A673 (cell line): Measurements from ENCODE around the gene CLSTN3. TPM values are rescaled to one million over a fixed set of nuclear protein-coding genes. Genes with fewer than 3 reads are reported as not detected.

Experiments
- BruUV-seq: library from RNA; stranded (reverse); fragments of 400-500 nt; replicated peaks from 2 replicates; lab custom pipeline; 2021; lab: Mats Ljungman, UMichigan
- CTCF ChIA-PET: fragments of 300-600 bp; sonication (Branson Sonifier 250); formaldehyde crosslinking; loops from one replicate; lab custom pipeline; 2022; ENCODE audit warnings: antibody characterized with exemption; lab: Charles Lee
- POLR2A ChIA-PET: fragments of 300-600 bp; sonication (Branson Sonifier 250); formaldehyde crosslinking; loops from one replicate; lab custom pipeline; 2022; ENCODE audit warnings: antibody characterized with exemption; ENCODE audit not compliant: low non-redundant PET; lab: Charles Lee
- DNase-seq: peaks from one replicate; pipeline ENCODE4 v3.0.0-alpha.2; 2015; ENCODE audit warnings: low spot score
- H3K27ac ChIP-seq: fragments of 200-600 bp; sonication (generic); 2 replicates; pipeline ENCODE4 v1.5.1; 2016; ENCODE audit warnings: mixed run types, low read depth, mild to moderate bottlenecking, mixed read lengths, antibody characterized with exemption, low read length; ENCODE audit not compliant: poor library complexity, severe bottlenecking
- H3K27me3 ChIP-seq: fragments of 200-600 bp; sonication (generic); replicated peaks from 2 replicates; pipeline ENCODE4 v1.6.1; 2017; ENCODE audit warnings: mixed run types, low read depth, mild to moderate bottlenecking, mixed read lengths, antibody characterized with exemption, low read length; ENCODE audit not compliant: insufficient read depth, poor library complexity
- H3K36me3 ChIP-seq: fragments of 200-600 bp; sonication (generic); 2 replicates; pipeline ENCODE4 v1.6.1; 2016; ENCODE audit warnings: mixed run types, mild to moderate bottlenecking, mixed read lengths, antibody characterized with exemption, low read length; ENCODE audit not compliant: insufficient read depth, poor library complexity, severe bottlenecking
- H3K4me1 ChIP-seq: fragments of 200-600 bp; sonication (generic); 2 replicates; pipeline ENCODE4 v1.6.1; 2017; ENCODE audit warnings: mixed run types, mild to moderate bottlenecking, mixed read lengths, antibody characterized with exemption, low read length; ENCODE audit not compliant: insufficient read depth, poor library complexity, severe bottlenecking
- H3K4me3 ChIP-seq: fragments of 200-600 bp; sonication (generic); 2 replicates; pipeline ENCODE4 v1.5.1; 2016; ENCODE audit warnings: low read depth, mixed run types, mild to moderate bottlenecking, mixed read lengths, low read length; ENCODE audit not compliant: poor library complexity, severe bottlenecking
- H3K9me3 ChIP-seq: fragments of 200-600 bp; sonication (generic); 2 replicates; pipeline ENCODE4 v1.6.1; 2016; ENCODE audit warnings: mixed run types, low read depth, mild to moderate bottlenecking, mixed read lengths, antibody characterized with exemption, low read length; ENCODE audit not compliant: poor library complexity, severe bottlenecking
- EZH2 ChIP-seq: fragments of 200-600 bp; sonication (generic); IDR thresholded peaks from 2 replicates; pipeline ENCODE4 v1.6.1; 2017; ENCODE audit warnings: borderline replicate concordance, low read depth, mild to moderate bottlenecking, mixed read lengths, antibody characterized with exemption, low read length; ENCODE audit not compliant: poor library complexity, severe bottlenecking
- intact Hi-C: fragments of 100-400 bp; cut with micrococcal nuclease; formaldehyde crosslinking; loops from one replicate; pipeline ENCODE4 v1.10.0; 2022; ENCODE audit not compliant: unreplicated experiment
- total RNA-seq: library from RNA; stranded (reverse); gene quantifications from 2 replicates; pipeline ENCODE4 v1.2.3, GENCODE V29; 2021
- TF ChIP-seq, protein P1 (sequence below): fragments of 300-800, 200-600 bp; sonication (generic); conservative IDR thresholded peaks from 2 replicates; pipeline ENCODE4 v1.5.1; 2017; ENCODE audit warnings: low read depth, mild to moderate bottlenecking, antibody characterized with exemption, low read length, moderate library complexity, mixed read lengths

Gene CLSTN3
- total RNA-seq, 1 experiment from 2014 or later: 10.7 TPM

DNA sequence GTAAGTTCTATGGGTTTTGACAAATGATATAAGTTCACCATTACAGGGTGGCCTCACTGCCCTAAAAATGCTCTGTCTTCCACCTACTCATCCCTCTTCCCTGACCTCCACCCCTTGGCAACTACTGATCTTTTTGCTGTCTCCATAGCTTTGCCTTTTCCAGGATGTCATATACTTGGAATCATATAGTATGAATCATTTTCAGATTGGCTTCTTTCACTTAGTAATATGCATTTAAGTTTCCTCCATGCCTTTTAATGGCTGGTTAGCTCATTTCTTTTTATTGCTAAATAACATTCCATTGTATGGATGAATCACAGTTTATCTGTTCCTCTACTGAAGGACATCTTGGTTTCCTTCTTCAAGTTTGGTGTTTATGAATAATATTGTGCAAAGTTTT, 45.3 kb downstream of the CLSTN3 start:
- H3K27me3 ChIP-seq: peaks cover 4% of the 10 kb centered on the region
- POLR2A ChIA-PET: no interaction called here
- intact Hi-C loops: no loop called here
- CTCF ChIA-PET: no interaction called here
- no peaks in the 10 kb centered on the region for H3K36me3 ChIP-seq
- BruUV-seq: no TSS peak
- no peak overlapping the region for H3K27ac ChIP-seq
- TF ChIP-seq, protein P1, sequence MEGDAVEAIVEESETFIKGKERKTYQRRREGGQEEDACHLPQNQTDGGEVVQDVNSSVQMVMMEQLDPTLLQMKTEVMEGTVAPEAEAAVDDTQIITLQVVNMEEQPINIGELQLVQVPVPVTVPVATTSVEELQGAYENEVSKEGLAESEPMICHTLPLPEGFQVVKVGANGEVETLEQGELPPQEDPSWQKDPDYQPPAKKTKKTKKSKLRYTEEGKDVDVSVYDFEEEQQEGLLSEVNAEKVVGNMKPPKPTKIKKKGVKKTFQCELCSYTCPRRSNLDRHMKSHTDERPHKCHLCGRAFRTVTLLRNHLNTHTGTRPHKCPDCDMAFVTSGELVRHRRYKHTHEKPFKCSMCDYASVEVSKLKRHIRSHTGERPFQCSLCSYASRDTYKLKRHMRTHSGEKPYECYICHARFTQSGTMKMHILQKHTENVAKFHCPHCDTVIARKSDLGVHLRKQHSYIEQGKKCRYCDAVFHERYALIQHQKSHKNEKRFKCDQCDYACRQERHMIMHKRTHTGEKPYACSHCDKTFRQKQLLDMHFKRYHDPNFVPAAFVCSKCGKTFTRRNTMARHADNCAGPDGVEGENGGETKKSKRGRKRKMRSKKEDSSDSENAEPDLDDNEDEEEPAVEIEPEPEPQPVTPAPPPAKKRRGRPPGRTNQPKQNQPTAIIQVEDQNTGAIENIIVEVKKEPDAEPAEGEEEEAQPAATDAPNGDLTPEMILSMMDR: no peak
- no peak for TF ChIP-seq EZH2
- DNase-seq: no peak
- H3K4me3 ChIP-seq: no peak overlapping the region
- H3K9me3 ChIP-seq: peaks cover 15% of the 10 kb centered on the region
- H3K4me1 ChIP-seq: no peaks in the 10 kb centered on the region

DNA sequence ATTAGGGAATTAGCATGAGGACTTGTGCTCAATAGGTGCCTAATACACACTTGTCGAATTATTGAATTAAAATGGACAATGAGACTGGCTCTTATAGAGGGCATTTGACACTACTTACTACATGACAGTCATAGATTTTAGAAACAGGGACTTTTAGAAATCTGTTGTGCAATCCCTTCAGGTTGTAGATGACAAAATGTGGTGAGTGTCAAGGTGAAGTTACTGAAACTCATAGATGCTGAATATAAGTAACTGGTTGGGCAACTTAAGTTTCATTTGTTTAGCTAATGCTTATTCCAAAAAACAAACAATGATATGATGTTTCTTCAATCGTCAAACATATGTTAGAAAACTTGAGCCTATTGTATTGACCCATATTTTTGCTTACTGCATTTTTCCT, 46.4 kb downstream of the CLSTN3 start:
- TF ChIP-seq EZH2: no peak
- TF ChIP-seq, protein P1: no peak
- Histone ChIP-seq H3K4me1 (no peaks in the 10 kb centered on the region), H3K27me3 (peaks cover 4% of the 10 kb centered on the region), H3K36me3 (no peaks in the 10 kb centered on the region), H3K4me3 (no peak overlapping the region), H3K27ac (no peak overlapping the region), H3K9me3 (peaks cover 13% of the 10 kb centered on the region)
- BruUV-seq: no TSS peak
- intact Hi-C loops: no loop called here
- DNase-seq: no peak
- CTCF ChIA-PET: no interaction called here
- POLR2A ChIA-PET: no interaction called here

DNA sequence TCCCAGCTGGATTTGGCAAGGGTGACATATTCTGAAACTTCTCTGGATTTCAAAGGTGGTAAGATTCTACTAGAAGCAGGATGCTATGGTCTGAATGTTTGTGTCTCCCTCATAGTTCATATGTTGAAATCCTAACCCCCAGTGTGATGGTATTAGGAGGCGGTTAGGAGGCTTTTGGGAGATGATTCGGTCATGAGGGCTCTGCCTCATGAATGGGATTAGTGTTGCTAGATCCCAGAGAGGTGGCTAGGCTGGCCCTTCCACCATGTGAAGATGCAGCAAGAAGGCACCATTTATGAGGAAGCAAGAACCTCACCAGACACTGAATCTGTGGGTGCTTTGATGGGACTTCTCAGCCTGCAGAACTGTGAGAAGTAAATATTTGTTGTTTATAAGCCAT, 48.3 kb downstream of the CLSTN3 start:
- intact Hi-C loops: no loop called here
- no peaks in the 10 kb centered on the region for H3K9me3 ChIP-seq
- BruUV-seq: no TSS peak

More for the DNA sequence above, 48.3 kb downstream of the CLSTN3 start:
- ChIA-PET CTCF (no interaction called here), POLR2A (no interaction called here)
- H3K27me3 ChIP-seq: peaks cover 4% of the 10 kb centered on the region
- no peaks in the 10 kb centered on the region for H3K4me1 ChIP-seq
- no peak overlapping the region for H3K27ac ChIP-seq
- H3K36me3 ChIP-seq: no peaks in the 10 kb centered on the region
- H3K4me3 ChIP-seq: no peak overlapping the region
- TF ChIP-seq, protein P1: no peak
- no peak for TF ChIP-seq EZH2
- DNase-seq: no peak
